Keratinocyte (primary cell): ENCODE results near the gene CDKN2D. TPM values are rescaled to one million over a fixed set of nuclear protein-coding genes. Genes with fewer than 3 reads are reported as not detected.

ENCODE experiments used
- DNase-seq: peaks from one replicate; pipeline ENCODE4 v3.0.0-alpha.2; 2011; ENCODE audit warnings: low read depth, missing footprints, low spot score
- FAIRE-seq: peaks from 2 replicates; lab custom pipeline; 2011; peaks lifted over from hg19 to GRCh38; lab: Jason Lieb, UNC
- H2AFZ ChIP-seq: 2 replicates; pipeline ENCODE4 v1.6.0; 2012; ENCODE audit warnings: low read length, control low read depth, inconsistent platforms; ENCODE audit not compliant: control insufficient read depth
- H3K27ac ChIP-seq: 2 replicates; pipeline ENCODE4 v1.5.1; 2011; ENCODE audit warnings: low read length; ENCODE audit not compliant: control insufficient read depth, insufficient read depth
- H3K27me3 ChIP-seq: 3 replicates; pipeline ENCODE4 v1.6.0; 2011; ENCODE audit warnings: low read length; ENCODE audit not compliant: control insufficient read depth, insufficient read depth; ENCODE audit errors: extremely low read depth
- H3K36me3 ChIP-seq, 2 experiments: 2 replicates in 1 of 2; 3 replicates in 1 of 2; pipeline ENCODE4 v1.5.1; 2011; ENCODE audit warnings: low read length in 2 of 2, mild to moderate bottlenecking in 1 of 2; ENCODE audit not compliant: control insufficient read depth in 2 of 2, insufficient read depth in 2 of 2; ENCODE audit errors: extremely low read depth in 1 of 2
- H3K4me1 ChIP-seq: 3 replicates; pipeline ENCODE4 v1.5.1; 2011; ENCODE audit warnings: low read length; ENCODE audit not compliant: control insufficient read depth, insufficient read depth; ENCODE audit errors: extremely low read depth
- H3K4me2 ChIP-seq: 3 replicates; pipeline ENCODE4 v1.6.0; 2011; ENCODE audit warnings: low read depth, low read length; ENCODE audit not compliant: control insufficient read depth, insufficient read depth; ENCODE audit errors: extremely low read depth
- H3K4me3 ChIP-seq, 3 experiments: fragments of 200-600 bp in 1 of 3; sonication (generic) in 1 of 3; 2 replicates in 2 of 3; 3 replicates in 1 of 3; pipeline ENCODE4 v1.5.1; 2011 to 2016; ENCODE audit warnings: low read length in 3 of 3, mild to moderate bottlenecking in 3 of 3, control low read depth in 2 of 3, inconsistent platforms in 1 of 3, low read depth in 1 of 3, mixed read lengths in 1 of 3, mixed run types in 1 of 3, moderate library complexity in 1 of 3; ENCODE audit not compliant: control insufficient read depth in 2 of 3, insufficient read depth in 2 of 3; ENCODE audit errors: extremely low read depth in 1 of 3
- H3K79me2 ChIP-seq: 2 replicates; pipeline ENCODE4 v1.6.0; 2012; ENCODE audit warnings: low read length; ENCODE audit not compliant: control insufficient read depth, insufficient read depth
- H3K9ac ChIP-seq: 3 replicates; pipeline ENCODE4 v1.6.0; 2011; ENCODE audit warnings: low read length; ENCODE audit not compliant: control insufficient read depth, insufficient read depth; ENCODE audit errors: extremely low read depth
- H3K9me1 ChIP-seq: 3 replicates; pipeline ENCODE4 v1.6.0; 2011; ENCODE audit warnings: low read length; ENCODE audit not compliant: control insufficient read depth, insufficient read depth; ENCODE audit errors: extremely low read depth
- H3K9me3 ChIP-seq: 2 replicates; pipeline ENCODE4 v1.5.1; 2012; ENCODE audit warnings: low read depth, low read length; ENCODE audit not compliant: control insufficient read depth
- H4K20me1 ChIP-seq: 3 replicates; pipeline ENCODE4 v1.6.0; 2011; ENCODE audit warnings: low read length; ENCODE audit not compliant: control insufficient read depth, insufficient read depth; ENCODE audit errors: extremely low read depth
- CTCF ChIP-seq, 3 experiments: IDR thresholded peaks in 1 of 3; conservative IDR thresholded peaks in 1 of 3; optimal IDR thresholded peaks in 1 of 3; 2 replicates in 2 of 3; 3 replicates in 1 of 3; pipeline versions ENCODE3 to v1.5.1; 2011; ENCODE audit warnings: low read length in 3 of 3, mild to moderate bottlenecking in 3 of 3, moderate library complexity in 2 of 3, control low read depth in 1 of 3, inconsistent platforms in 1 of 3; ENCODE audit not compliant: insufficient read depth in 2 of 3; ENCODE audit errors: extremely low read depth in 1 of 3
- EZH2 ChIP-seq: IDR thresholded peaks from one replicate; pipeline ENCODE4 v1.6.1; 2012; ENCODE audit warnings: inconsistent platforms, mild to moderate bottlenecking, low read length, moderate library complexity
- dilution Hi-C: fragments of 300-500 bp; cut with MboI; formaldehyde crosslinking; loops from one replicate; pipeline ENCODE4 v1.7.0; 2020; ENCODE audit warnings: low sequenced_read_pairs; ENCODE audit not compliant: extremely low pct_ligation_motif_present
- polyA plus RNA-seq, 5 experiments: library from polyadenylated mRNA; depleted of rRNA in 3 of 5; stranded (reverse) in 3 of 5; stranded (forward) in 1 of 5; unstranded in 1 of 5; fragments of >200 nt; gene quantifications; 1 replicate in 1 of 5; 2 replicates in 3 of 5; 3 replicates in 1 of 5; pipeline versions ENCODE4 v1.2.1 to v1.2.3, GENCODE V29; 2011 to 2012; ENCODE audit warnings: missing spikeins in 2 of 5, low read depth in 1 of 5, low replicate concordance in 1 of 5

Gene CDKN2D
- polyA plus RNA-seq, 1 donor (not counting 4 experiments of a cell fraction or from before 2014, with no cell fraction given), result 3.9 TPM

- peaks cover 23% of the 10 kb centered on the region for H3K4me1 ChIP-seq
- H3K9ac ChIP-seq, result no peak overlapping the region
- H3K4me2 ChIP-seq, result no peak overlapping the region
- dilution Hi-C loops, result no loop called here
- no peak overlapping the region for H3K27ac ChIP-seq
- DNase-seq (no peak), FAIRE-seq (no peak)
- H3K27me3 ChIP-seq, result no peaks in the 10 kb centered on the region
- no peak overlapping the region for H3K4me3 ChIP-seq
- H3K9me3 ChIP-seq, result no peaks in the 10 kb centered on the region
- H3K79me2 ChIP-seq, result peaks cover 2% of the 10 kb centered on the region
- H2AFZ ChIP-seq, result no peak overlapping the region
- H3K36me3 ChIP-seq, result no peaks in the 10 kb centered on the region
- TF ChIP-seq EZH2, result no peak
- TF ChIP-seq CTCF (optimal IDR thresholded peaks at IDR 0.05 in 1 of 3, IDR thresholded peaks at IDR 0.05 in 1 of 3, conservative IDR thresholded peaks at IDR 0.05 in 1 of 3; ENCODE audit: extremely low read depth in 1 of 3, insufficient read depth in 2 of 3, low read length in 3 of 3), result no peak
- no peaks in the 10 kb centered on the region for H4K20me1 ChIP-seq
- H3K9me1 ChIP-seq, result peaks cover 3% of the 10 kb centered on the region
Measured at GRCh38 chr19:10600149-10600548, 31.4 kb upstream of the CDKN2D start.

- no peaks in the 10 kb centered on the region for H3K9me3 ChIP-seq
- H3K4me2 ChIP-seq, result no peak overlapping the region
- dilution Hi-C loops, result no loop called here
- no peaks in the 10 kb centered on the region for H4K20me1 ChIP-seq
- H3K27me3 ChIP-seq, result no peaks in the 10 kb centered on the region
- H3K36me3 ChIP-seq, result no peaks in the 10 kb centered on the region
- no peak overlapping the region for H3K4me3 ChIP-seq
- FAIRE-seq (no peak), DNase-seq (no peak)
- no peaks in the 10 kb centered on the region for H3K9me1 ChIP-seq
- H2AFZ ChIP-seq, result no peak overlapping the region
- no peak overlapping the region for H3K9ac ChIP-seq
- TF ChIP-seq EZH2 (no peak), CTCF (optimal IDR thresholded peaks at IDR 0.05 in 1 of 3, IDR thresholded peaks at IDR 0.05 in 1 of 3, conservative IDR thresholded peaks at IDR 0.05 in 1 of 3; ENCODE audit: extremely low read depth in 1 of 3, insufficient read depth in 2 of 3, low read length in 3 of 3) (no peak)
- no peaks in the 10 kb centered on the region for H3K79me2 ChIP-seq
- H3K4me1 ChIP-seq, result no peaks in the 10 kb centered on the region
- H3K27ac ChIP-seq, result no peak overlapping the region
Measured at GRCh38 chr19:10593820-10594637, 25.2 kb upstream of the CDKN2D start.
